ENCODE measurements around the gene TEX44. TPM values are rescaled to one million over a fixed set of nuclear protein-coding genes. Genes with fewer than 3 reads are reported as not detected.

The TEX44 gene
- total RNA-seq, 1 donor from 2014 or later = not detected

GRCh38 chr2:231571661-231572191, 20.9 kb upstream of the TEX44 start:
- Mint-ChIP-seq H3K4me1 (ENCODE audit: low read depth, unreplicated experiment) (peaks cover 4% of the 10 kb centered on the region), H3K9me3 (ENCODE audit: unreplicated experiment) (peaks cover 6% of the 10 kb centered on the region), H3K27ac (ENCODE audit: unreplicated experiment) (no peak overlapping the region), H3K4me3 (ENCODE audit: unreplicated experiment) (no peak overlapping the region), H3K27me3 (ENCODE audit: low read depth, unreplicated experiment) (peaks cover 13% of the 10 kb centered on the region), H3K36me3 (ENCODE audit: low read depth, unreplicated experiment) (no peaks in the 10 kb centered on the region)
- H3K4me1 ChIP-seq (ENCODE audit: insufficient read depth, low read length) = no peaks in the 10 kb centered on the region
- H3K9ac ChIP-seq (ENCODE audit: low read length) = no peak overlapping the region
- no peak overlapping the region for H3K4me3 ChIP-seq (ENCODE audit: insufficient read depth, low read depth, low read length)
- TF ChIP-seq EZH2 (IDR thresholded peaks at IDR 0.05; ENCODE audit: insufficient read depth, low read length) = no peak
- DNase-seq (ENCODE audit: low read depth) (no peak), FAIRE-seq (no peak)
- no peaks in the 10 kb centered on the region for H3K36me3 ChIP-seq (ENCODE audit: insufficient read depth, low read length)
- H3K79me2 ChIP-seq (ENCODE audit: insufficient read depth, low read length) = no peaks in the 10 kb centered on the region
- peaks cover 3% of the 10 kb centered on the region for H3K27me3 ChIP-seq (ENCODE audit: insufficient read depth, low read length)
- H3K27ac ChIP-seq (ENCODE audit: low read depth, low read length) = no peak overlapping the region
- no peaks in the 10 kb centered on the region for H4K20me1 ChIP-seq (ENCODE audit: insufficient read depth, low read length)
- H2AFZ ChIP-seq (ENCODE audit: low read depth, low read length) = no peak overlapping the region
- no peak overlapping the region for H3K4me2 ChIP-seq (ENCODE audit: low read length)
- no peaks in the 10 kb centered on the region for H3K9me3 ChIP-seq (ENCODE audit: insufficient read depth, low read depth, low read length)

GRCh38 chr2:231573096-231573495, 19.6 kb upstream of the TEX44 start:
- H3K4me1 ChIP-seq (ENCODE audit: insufficient read depth, low read length) = no peaks in the 10 kb centered on the region
- DNase-seq (ENCODE audit: low read depth) (no peak), FAIRE-seq (no peak)
- Mint-ChIP-seq H3K27ac (ENCODE audit: unreplicated experiment) (no peak overlapping the region), H3K4me3 (ENCODE audit: unreplicated experiment) (no peak overlapping the region), H3K4me1 (ENCODE audit: low read depth, unreplicated experiment) (peaks cover 4% of the 10 kb centered on the region), H3K27me3 (ENCODE audit: low read depth, unreplicated experiment) (peaks cover 13% of the 10 kb centered on the region), H3K36me3 (ENCODE audit: low read depth, unreplicated experiment) (no peaks in the 10 kb centered on the region), H3K9me3 (ENCODE audit: unreplicated experiment) (no peaks in the 10 kb centered on the region)
- no peaks in the 10 kb centered on the region for H3K9me3 ChIP-seq (ENCODE audit: insufficient read depth, low read depth, low read length)
- no peaks in the 10 kb centered on the region for H4K20me1 ChIP-seq (ENCODE audit: insufficient read depth, low read length)
- no peaks in the 10 kb centered on the region for H3K27me3 ChIP-seq (ENCODE audit: insufficient read depth, low read length)
- no peak overlapping the region for H2AFZ ChIP-seq (ENCODE audit: low read depth, low read length)
- no peak for TF ChIP-seq EZH2 (IDR thresholded peaks at IDR 0.05; ENCODE audit: insufficient read depth, low read length)
- TF ChIP-seq CTCF (IDR thresholded peaks at IDR 0.05; ENCODE audit: insufficient read depth, low read depth, low read length) = no peak
- no peak overlapping the region for H3K27ac ChIP-seq (ENCODE audit: low read depth, low read length)
- H3K36me3 ChIP-seq (ENCODE audit: insufficient read depth, low read length) = no peaks in the 10 kb centered on the region
- no peak overlapping the region for H3K4me2 ChIP-seq (ENCODE audit: low read length)
- H3K79me2 ChIP-seq (ENCODE audit: insufficient read depth, low read length) = no peaks in the 10 kb centered on the region
- H3K4me3 ChIP-seq (ENCODE audit: insufficient read depth, low read depth, low read length) = no peak overlapping the region
- H3K9ac ChIP-seq (ENCODE audit: low read length) = no peak overlapping the region

- H3K4me1 ChIP-seq (ENCODE audit: insufficient read depth, low read length) = no peaks in the 10 kb centered on the region
- H3K9me3 Mint-ChIP-seq (ENCODE audit: unreplicated experiment) = peaks cover 2% of the 10 kb centered on the region
- peaks cover 4% of the 10 kb centered on the region for H3K4me1 Mint-ChIP-seq (ENCODE audit: low read depth, unreplicated experiment)
- no peak overlapping the region for H3K4me2 ChIP-seq (ENCODE audit: low read length)
- H3K9ac ChIP-seq (ENCODE audit: low read length) = no peak overlapping the region
- no peaks in the 10 kb centered on the region for H3K36me3 Mint-ChIP-seq (ENCODE audit: low read depth, unreplicated experiment)
- DNase-seq (ENCODE audit: low read depth) = no peak
- no peak overlapping the region for H2AFZ ChIP-seq (ENCODE audit: low read depth, low read length)
- no peaks in the 10 kb centered on the region for H3K9me3 ChIP-seq (ENCODE audit: insufficient read depth, low read depth, low read length)
- no peak overlapping the region for H3K27ac ChIP-seq (ENCODE audit: low read depth, low read length)
- no peaks in the 10 kb centered on the region for H3K79me2 ChIP-seq (ENCODE audit: insufficient read depth, low read length)
- H3K27ac Mint-ChIP-seq (ENCODE audit: unreplicated experiment) = no peak overlapping the region
- no peak overlapping the region for H3K4me3 Mint-ChIP-seq (ENCODE audit: unreplicated experiment)
- no peak for FAIRE-seq
- TF ChIP-seq EZH2 (IDR thresholded peaks at IDR 0.05; ENCODE audit: insufficient read depth, low read length) = no peak
- no peak for TF ChIP-seq CTCF (IDR thresholded peaks at IDR 0.05; ENCODE audit: insufficient read depth, low read depth, low read length)
- H3K27me3 Mint-ChIP-seq (ENCODE audit: low read depth, unreplicated experiment) = peaks cover 10% of the 10 kb centered on the region
- no peaks in the 10 kb centered on the region for H3K27me3 ChIP-seq (ENCODE audit: insufficient read depth, low read length)
- no peak overlapping the region for H3K4me3 ChIP-seq (ENCODE audit: insufficient read depth, low read depth, low read length)
- H3K36me3 ChIP-seq (ENCODE audit: insufficient read depth, low read length) = no peaks in the 10 kb centered on the region
- no peaks in the 10 kb centered on the region for H4K20me1 ChIP-seq (ENCODE audit: insufficient read depth, low read length)
These were observed 18.8 kb upstream of the TEX44 start for GRCh38 chr2:231573698-231574421.

Measured in astrocyte (in vitro differentiated cells and primary cell).